Measurements from ENCODE around the gene FHAD1.

The FHAD1 gene

GRCh38 chr1:15400627-15401026 is 153.6 kb downstream of the FHAD1 start:
- DNase-seq (ENCODE audit: low read depth in 2 of 2): no peak

- no peak for DNase-seq (ENCODE audit: low read depth in 2 of 2)
These were observed 154.5 kb downstream of the FHAD1 start for GRCh38 chr1:15401391-15402055.

- DNase-seq (ENCODE audit: low read depth in 2 of 2): no peak
These were observed 155.9 kb downstream of the FHAD1 start for GRCh38 chr1:15402809-15403450.

- DNase-seq (ENCODE audit: low read depth in 2 of 2): no peak
These were observed 157.0 kb downstream of the FHAD1 start for GRCh38 chr1:15403962-15404580.

GRCh38 chr1:15405106-15405850 is 158.3 kb downstream of the FHAD1 start:
- DNase-seq (ENCODE audit: low read depth in 2 of 2): no peak

- DNase-seq (ENCODE audit: low read depth in 2 of 2): no peak
These were observed 159.9 kb downstream of the FHAD1 start for GRCh38 chr1:15406614-15407559.

GRCh38 chr1:15407580-15407979 is 160.6 kb downstream of the FHAD1 start:
- DNase-seq (ENCODE audit: low read depth in 2 of 2): no peak

- no peak for DNase-seq (ENCODE audit: low read depth in 2 of 2)
These were observed 161.9 kb downstream of the FHAD1 start for GRCh38 chr1:15408890-15409387.

- DNase-seq (ENCODE audit: low read depth in 2 of 2): peak in 1 of 2 experiments; percentile 32
These were observed 162.6 kb downstream of the FHAD1 start, which contains the start of gene EFHD2 for GRCh38 chr1:15409388-15410222. EFHD2 (plus strand) TSS chr1:15409888; CDS start chr1:15409972, 84 bp downstream.

GRCh38 chr1:15410223-15410883 is 163.3 kb downstream of the FHAD1 start:
- DNase-seq (ENCODE audit: low read depth in 2 of 2): no peak

GRCh38 chr1:15410884-15411245 is 163.8 kb downstream of the FHAD1 start:
- no peak for DNase-seq (ENCODE audit: low read depth in 2 of 2)

- DNase-seq (ENCODE audit: low read depth in 2 of 2): no peak
These were observed 164.6 kb downstream of the FHAD1 start for GRCh38 chr1:15411593-15412137.

- DNase-seq (ENCODE audit: low read depth in 2 of 2): no peak
These were observed 165.3 kb downstream of the FHAD1 start for GRCh38 chr1:15412175-15412800.

- DNase-seq (ENCODE audit: low read depth in 2 of 2): no peak
These were observed 165.8 kb downstream of the FHAD1 start for GRCh38 chr1:15412843-15413242.

- no peak for DNase-seq (ENCODE audit: low read depth in 2 of 2)
These were observed 166.8 kb downstream of the FHAD1 start for GRCh38 chr1:15413563-15414444.

GRCh38 chr1:15414445-15414983 is 167.5 kb downstream of the FHAD1 start:
- DNase-seq (ENCODE audit: low read depth in 2 of 2): no peak
